D721Med (cell line): ENCODE data around the gene STS.

Experiments
- DNase-seq: peaks from one replicate; pipeline ENCODE4 v3.0.0; 2011; ENCODE audit warnings: low spot score; ENCODE audit not compliant: insufficient read length
- FAIRE-seq: peaks from 2 replicates; lab custom pipeline; 2011; peaks lifted over from hg19 to GRCh38; lab: Jason Lieb, UNC
- CTCF ChIP-seq: IDR thresholded peaks from 2 replicates; pipeline ENCODE4 v1.5.1; 2012; ENCODE audit warnings: mild to moderate bottlenecking, control low read depth; ENCODE audit not compliant: insufficient read depth; ENCODE audit errors: missing control alignments

STS gene

GRCh38 chrX:7194606-7195005 lies 47.1 kb downstream of the STS start:
- no peak for DNase-seq
- FAIRE-seq = no peak
- TF ChIP-seq CTCF = no peak
